ENCODE results near the gene PLA2G2C.
"Not testable (repeated sequence)": the region's sequence is repeated elsewhere in the genome, so short reads cannot be mapped to it uniquely, and the experiment has no call there.

Gene PLA2G2C

GRCh38 chr1:20150969-20151368 is 35.3 kb downstream of the PLA2G2C start:
- no peak for DNase-seq

- DNase-seq = no peak
These were observed 36.0 kb downstream of the PLA2G2C start for GRCh38 chr1:20150326-20150705.

- no peak for DNase-seq
These were observed 36.6 kb downstream of the PLA2G2C start for GRCh38 chr1:20149601-20150325.

GRCh38 chr1:20148571-20149500 is 37.5 kb downstream of the PLA2G2C start:
- no peak for DNase-seq

GRCh38 chr1:20147846-20148570 is 38.3 kb downstream of the PLA2G2C start:
- no peak for DNase-seq

- DNase-seq = no peak
These were observed 42.4 kb downstream of the PLA2G2C start for GRCh38 chr1:20143734-20144565.

GRCh38 chr1:20143318-20143717 is 43.0 kb downstream of the PLA2G2C start:
- no peak for DNase-seq

GRCh38 chr1:20142001-20142710 is 44.2 kb downstream of the PLA2G2C start:
- DNase-seq = no peak

GRCh38 chr1:20141466-20141865 is 44.9 kb downstream of the PLA2G2C start:
- no peak for DNase-seq

- DNase-seq = no peak
These were observed 45.3 kb downstream of the PLA2G2C start for GRCh38 chr1:20141001-20141400.

- no peak for DNase-seq
These were observed 46.3 kb downstream of the PLA2G2C start for GRCh38 chr1:20139776-20140612.

- no peak for DNase-seq
These were observed 47.3 kb downstream of the PLA2G2C start, which contains the start of gene PLA2G2F for GRCh38 chr1:20138961-20139550. Gene PLA2G2F, plus strand, starts transcription at chr1:20139323. Its CDS starts 105 bp downstream, at chr1:20139428.

GRCh38 chr1:20138346-20138745 is 48.0 kb downstream of the PLA2G2C start:
- DNase-seq = no peak

- DNase-seq = no peak
These were observed 48.7 kb downstream of the PLA2G2C start for GRCh38 chr1:20137604-20138003.

- no peak for DNase-seq
These were observed 49.3 kb downstream of the PLA2G2C start for GRCh38 chr1:20137055-20137454.

GRCh38 chr1:20136249-20136648 is 50.1 kb downstream of the PLA2G2C start:
- no peak for DNase-seq

- DNase-seq = no peak
These were observed 51.3 kb downstream of the PLA2G2C start for GRCh38 chr1:20134995-20135394.

- not testable (repeated sequence) for DNase-seq
These were observed 55.8 kb downstream of the PLA2G2C start for GRCh38 chr1:20130518-20130917.

- DNase-seq = no peak
These were observed 59.4 kb downstream of the PLA2G2C start for GRCh38 chr1:20126806-20127440.
